Thyroid gland (tissue), 4 donors: Measurements from ENCODE around the gene KCTD10.

Experiments used
- POLR2A ChIP-seq, 2 donors: fragments of 450-650 bp; IDR thresholded peaks; one replicate each; pipeline ENCODE4 v1.6.1; 2017; ENCODE audit warnings: antibody characterized with exemption in 2 of 2, mild to moderate bottlenecking in 2 of 2, moderate library complexity in 1 of 2
- TF ChIP-seq, protein P1 (sequence below), 6 experiments: fragments of 200-600 bp in 3 of 6; fragments of 450-650 bp in 3 of 6; sonication (generic) in 3 of 6; IDR thresholded peaks; one replicate each; pipeline ENCODE4 v1.5.1; 2016 to 2019; ENCODE audit warnings: antibody characterized with exemption in 6 of 6, mild to moderate bottlenecking in 2 of 6, inconsistent platforms in 1 of 6, moderate library complexity in 1 of 6

DNA sequence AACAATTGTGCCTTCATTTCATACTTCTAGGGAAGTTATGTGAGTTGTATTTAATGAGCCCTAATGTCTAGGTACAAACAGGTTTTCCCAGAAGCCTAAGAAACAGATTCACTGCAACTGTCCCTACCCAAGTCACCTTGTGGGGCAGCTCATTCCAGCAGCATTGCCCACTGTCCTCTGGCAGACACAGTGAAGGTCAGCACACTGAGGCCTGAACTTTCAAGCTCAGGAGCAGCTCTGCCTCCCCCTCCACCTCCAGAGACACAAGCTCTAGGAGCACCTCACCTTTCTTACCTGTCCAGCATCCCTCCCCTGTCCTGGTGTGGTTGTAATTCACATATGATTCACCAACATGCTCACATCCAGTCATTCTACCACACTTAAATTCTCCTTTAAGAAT lies 16.0 kb upstream of the KCTD10 start:
- TF ChIP-seq, protein P1, sequence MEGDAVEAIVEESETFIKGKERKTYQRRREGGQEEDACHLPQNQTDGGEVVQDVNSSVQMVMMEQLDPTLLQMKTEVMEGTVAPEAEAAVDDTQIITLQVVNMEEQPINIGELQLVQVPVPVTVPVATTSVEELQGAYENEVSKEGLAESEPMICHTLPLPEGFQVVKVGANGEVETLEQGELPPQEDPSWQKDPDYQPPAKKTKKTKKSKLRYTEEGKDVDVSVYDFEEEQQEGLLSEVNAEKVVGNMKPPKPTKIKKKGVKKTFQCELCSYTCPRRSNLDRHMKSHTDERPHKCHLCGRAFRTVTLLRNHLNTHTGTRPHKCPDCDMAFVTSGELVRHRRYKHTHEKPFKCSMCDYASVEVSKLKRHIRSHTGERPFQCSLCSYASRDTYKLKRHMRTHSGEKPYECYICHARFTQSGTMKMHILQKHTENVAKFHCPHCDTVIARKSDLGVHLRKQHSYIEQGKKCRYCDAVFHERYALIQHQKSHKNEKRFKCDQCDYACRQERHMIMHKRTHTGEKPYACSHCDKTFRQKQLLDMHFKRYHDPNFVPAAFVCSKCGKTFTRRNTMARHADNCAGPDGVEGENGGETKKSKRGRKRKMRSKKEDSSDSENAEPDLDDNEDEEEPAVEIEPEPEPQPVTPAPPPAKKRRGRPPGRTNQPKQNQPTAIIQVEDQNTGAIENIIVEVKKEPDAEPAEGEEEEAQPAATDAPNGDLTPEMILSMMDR (IDR thresholded peaks at IDR 0.05), result no peak
- TF ChIP-seq POLR2A (IDR thresholded peaks at IDR 0.05), result no peak
